ENCODE results near the gene UNC5A. TPM values are rescaled to one million over a fixed set of nuclear protein-coding genes. Genes with fewer than 3 reads are reported as not detected.

Gene UNC5A
- total RNA-seq, 2 donors from 2014 or later = not detected

DNA sequence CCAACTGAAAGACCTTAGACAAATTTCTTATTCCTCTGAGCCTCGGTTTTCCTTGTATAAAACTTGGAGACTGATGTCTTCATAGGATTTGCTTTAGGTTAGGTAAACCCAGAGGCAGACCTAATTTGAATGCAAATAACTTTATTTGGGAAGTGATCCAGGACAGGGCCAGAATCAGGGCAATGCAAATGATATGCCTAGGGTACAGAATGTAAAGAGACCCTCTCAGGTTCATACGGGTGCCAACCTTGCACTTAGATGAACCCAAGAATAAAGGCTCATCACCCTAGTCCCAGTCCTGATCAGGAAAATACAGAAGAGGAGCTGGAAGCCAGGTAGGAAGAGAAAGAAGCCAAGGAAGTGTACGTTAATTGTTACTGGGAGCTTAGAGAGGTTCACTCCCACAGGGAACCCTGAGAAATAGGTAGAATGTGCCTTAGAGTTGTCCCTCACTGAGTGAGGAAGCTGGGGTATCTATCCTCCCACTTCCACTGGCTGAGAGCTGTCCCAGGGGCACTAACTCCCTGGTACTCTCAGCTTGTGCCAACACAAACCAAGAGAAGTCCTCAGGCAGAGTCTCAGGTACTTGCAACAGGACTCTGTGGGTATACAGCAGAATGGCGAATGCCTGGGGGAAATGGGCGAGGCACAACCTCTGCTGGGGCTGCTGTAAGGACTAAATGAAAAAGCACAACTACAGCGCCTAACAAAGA is 91.9 kb downstream of the UNC5A start:
- H3K4me1 ChIP-seq = peaks cover 0 to 4% of the 10 kb centered on the region in 2 donors
- DNase-seq (ENCODE audit: low spot score) = peak; percentile 50
- no peaks in the 10 kb centered on the region for H3K9me3 ChIP-seq
- no peaks in the 10 kb centered on the region for H3K27me3 ChIP-seq
- no peak for TF ChIP-seq CTCF (IDR thresholded peaks at IDR 0.05)
- no peak overlapping the region for H3K4me3 ChIP-seq
- H3K27ac ChIP-seq = no peak overlapping the region
- peaks cover 30% of the 10 kb centered on the region for H3K36me3 ChIP-seq

DNA sequence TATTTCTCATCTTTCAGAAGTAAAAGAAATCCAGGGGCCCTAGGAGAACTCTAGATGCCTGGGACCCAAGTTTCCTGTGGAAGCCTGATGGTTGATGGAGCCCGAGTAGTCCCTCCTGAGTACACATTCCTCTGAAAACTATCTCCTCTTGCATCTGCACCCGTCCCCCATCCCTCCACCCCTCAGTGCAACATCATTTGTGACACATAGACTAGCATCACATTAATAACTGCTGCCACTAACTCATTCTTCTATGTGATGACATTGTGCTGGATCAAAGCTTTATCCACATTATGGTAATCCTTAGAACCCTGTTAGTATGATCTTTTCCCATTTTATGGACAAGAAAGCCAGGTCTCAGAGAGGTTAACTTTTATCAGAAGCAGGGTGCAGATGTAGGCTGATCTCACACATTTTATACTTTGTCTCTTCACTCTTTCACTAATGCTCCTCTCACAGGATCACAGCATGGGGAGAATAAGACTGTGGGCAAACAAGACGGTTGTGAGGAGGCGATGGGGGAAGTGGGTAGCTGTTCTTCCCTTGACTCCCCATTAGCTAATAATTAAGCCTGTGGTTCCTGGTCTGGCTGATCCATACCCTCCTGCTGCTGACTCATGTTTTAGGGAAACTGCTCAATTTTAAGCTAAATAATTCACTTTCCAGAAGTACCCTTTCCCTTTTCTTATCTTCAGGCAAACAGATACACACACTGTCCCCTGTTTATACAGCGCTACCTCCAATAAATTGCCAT is 92.7 kb downstream of the UNC5A start:
- H3K9me3 ChIP-seq = no peaks in the 10 kb centered on the region
- H3K4me3 ChIP-seq = no peak overlapping the region
- no peaks in the 10 kb centered on the region for H3K27me3 ChIP-seq
- H3K27ac ChIP-seq = no peak overlapping the region
- DNase-seq (ENCODE audit: low spot score) = peak; percentile 26
- no peak for TF ChIP-seq CTCF (IDR thresholded peaks at IDR 0.05)
- peaks cover 38% of the 10 kb centered on the region for H3K36me3 ChIP-seq
- peaks cover 0 to 4% of the 10 kb centered on the region in 2 donors for H3K4me1 ChIP-seq

DNA sequence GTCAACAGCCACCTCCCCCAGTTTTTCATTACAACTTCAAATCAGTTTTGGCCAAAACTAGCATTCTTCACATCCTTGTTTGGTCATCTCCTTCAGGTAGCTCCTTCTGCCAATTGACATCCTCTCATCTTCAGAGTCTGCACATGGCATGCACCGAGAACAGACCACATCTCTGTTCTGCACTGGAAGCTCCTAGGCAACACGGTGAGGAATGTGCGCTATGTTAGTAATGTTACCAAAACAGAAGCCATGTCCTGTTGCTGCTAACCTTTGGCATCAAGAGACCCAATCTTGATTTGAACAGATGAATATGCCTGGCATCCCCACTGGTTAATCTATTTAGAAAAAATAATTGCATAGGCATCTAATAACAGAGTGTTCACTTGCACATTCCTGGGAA is 93.9 kb downstream of the UNC5A start:
- Histone ChIP-seq H3K27me3 (no peaks in the 10 kb centered on the region), H3K4me1 (peaks cover 0 to 4% of the 10 kb centered on the region in 2 donors), H3K36me3 (peaks cover 44% of the 10 kb centered on the region), H3K27ac (no peak overlapping the region), H3K4me3 (no peak overlapping the region), H3K9me3 (no peaks in the 10 kb centered on the region)
- no peak for TF ChIP-seq CTCF (IDR thresholded peaks at IDR 0.05)
- DNase-seq (ENCODE audit: low spot score) = no peak

- H3K4me3 ChIP-seq = no peak overlapping the region
- H3K36me3 ChIP-seq = peaks cover 44% of the 10 kb centered on the region
- no peaks in the 10 kb centered on the region for H3K27me3 ChIP-seq
- DNase-seq (ENCODE audit: low spot score) = no peak
- no peaks in the 10 kb centered on the region for H3K4me1 ChIP-seq
- no peaks in the 10 kb centered on the region for H3K9me3 ChIP-seq
- no peak for TF ChIP-seq CTCF (IDR thresholded peaks at IDR 0.05)
- no peak overlapping the region for H3K27ac ChIP-seq
Observed at GRCh38 chr5:176906126-176906525, 95.8 kb downstream of the UNC5A start.

DNA sequence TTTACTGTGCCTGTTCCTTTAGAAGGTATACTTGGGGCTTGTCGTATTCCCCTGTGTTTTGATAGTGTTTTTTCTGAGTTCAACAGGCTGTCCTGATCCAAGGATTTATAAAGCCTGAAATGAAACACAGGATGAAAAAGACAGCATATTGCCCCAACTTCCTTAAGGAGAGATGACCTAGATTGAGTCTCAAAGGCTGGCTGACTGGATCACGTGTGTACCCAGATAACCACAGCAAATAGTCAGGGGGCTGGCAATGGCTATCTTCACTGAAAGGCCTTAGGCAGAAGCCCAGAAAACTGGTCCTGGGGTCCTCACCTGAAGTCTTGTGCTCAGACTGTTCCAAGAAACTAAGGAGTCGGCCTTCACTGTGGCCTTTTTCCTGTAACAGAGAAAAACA is 96.4 kb downstream of the UNC5A start:
- Histone ChIP-seq H3K36me3 (peaks cover 44% of the 10 kb centered on the region), H3K9me3 (no peaks in the 10 kb centered on the region), H3K27me3 (no peaks in the 10 kb centered on the region), H3K4me3 (no peak overlapping the region), H3K4me1 (no peaks in the 10 kb centered on the region), H3K27ac (no peak overlapping the region)
- DNase-seq (ENCODE audit: low spot score) = no peak
- TF ChIP-seq CTCF (IDR thresholded peaks at IDR 0.05) = no peak
